Left colon (tissue), 2 donors: ENCODE measurements around the gene ABR. TPM values are rescaled to one million over a fixed set of nuclear protein-coding genes. Genes with fewer than 3 reads are reported as not detected.

Source experiments
- ATAC-seq: fragments of 200-7000 bp; cut with Tn5 transposase; one replicate; pipeline ENCODE4 v1.9.1; 2020; ENCODE audit warnings: mild to moderate bottlenecking, moderate library complexity
- DNase-seq, 2 donors: peaks; one replicate each; pipeline ENCODE4 v3.0.0-alpha.2; 2020
- intact Hi-C, 2 donors: fragments of 100-400 bp; cut with DNase I in 1 of 2; cut with micrococcal nuclease in 1 of 2; formaldehyde crosslinking; loops; one replicate each; pipeline versions ENCODE4 v1.11.2 to v1.14.0; 2022; cut with DNase I, micrococcal nuclease
- total RNA-seq, 2 donors: library from RNA; stranded (reverse); fragmentation: NEBNext Ultra II Directional; extraction: Animal tissue kit (Norgen Biotek cat#: 25700); gene quantifications; one replicate each; pipeline ENCODE4 v1.2.1, GENCODE V29; 2021
- donor health status: DM: no; HTN: no; CAD: no.
- donor health status: DM: yes; HTN: yes; CAD: no.

Gene ABR
- total RNA-seq, 2 donors from 2014 or later = 310 to 373 TPM

DNA sequence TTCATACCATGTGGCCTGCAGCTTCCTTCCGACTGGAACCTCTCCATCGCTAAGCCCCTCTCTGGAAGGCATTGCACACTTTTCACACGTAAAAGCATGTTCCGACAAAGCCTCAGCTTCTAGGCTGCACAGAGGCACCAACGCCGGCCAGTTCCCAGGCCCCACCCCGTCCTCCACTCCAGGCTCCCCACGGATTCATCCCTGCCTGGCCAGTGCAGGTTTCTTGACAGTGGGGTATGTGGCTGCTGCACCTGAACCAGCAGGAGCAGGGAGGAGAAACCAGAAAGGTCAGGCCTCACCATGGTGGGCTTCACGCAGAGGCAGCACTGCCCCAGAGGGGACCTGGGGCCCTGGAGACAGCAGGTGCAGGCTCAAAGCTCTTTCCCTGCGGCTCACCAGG, 168.6 kb downstream of the ABR start:
- intact Hi-C loops = no loop called here
- ATAC-seq = no peak

DNA sequence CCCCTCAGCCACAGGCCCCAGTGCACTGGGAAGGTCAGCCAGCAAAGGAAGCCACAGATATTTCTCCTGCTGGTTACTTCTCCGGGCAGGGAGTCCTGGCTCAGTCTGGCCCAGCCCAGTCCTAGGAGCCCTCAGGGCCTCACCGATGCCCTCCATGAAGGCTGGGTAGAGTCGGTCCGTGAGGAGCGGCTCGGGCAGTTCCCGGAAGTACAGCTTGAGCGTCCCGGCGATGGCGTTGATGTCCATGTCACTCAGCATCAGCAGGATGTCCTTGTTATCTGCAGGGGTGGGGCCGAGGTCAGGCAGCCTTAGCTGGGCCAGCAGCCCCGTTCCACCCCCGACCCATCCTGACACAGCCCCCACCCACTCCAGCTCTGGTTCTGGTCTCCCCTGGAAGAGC, 169.2 kb downstream of the ABR start:
- no peak for DNase-seq
- no peak for ATAC-seq
- intact Hi-C loops = no loop called here

More for the DNA sequence above, 168.6 kb downstream of the ABR start:
- no peak for DNase-seq

DNA sequence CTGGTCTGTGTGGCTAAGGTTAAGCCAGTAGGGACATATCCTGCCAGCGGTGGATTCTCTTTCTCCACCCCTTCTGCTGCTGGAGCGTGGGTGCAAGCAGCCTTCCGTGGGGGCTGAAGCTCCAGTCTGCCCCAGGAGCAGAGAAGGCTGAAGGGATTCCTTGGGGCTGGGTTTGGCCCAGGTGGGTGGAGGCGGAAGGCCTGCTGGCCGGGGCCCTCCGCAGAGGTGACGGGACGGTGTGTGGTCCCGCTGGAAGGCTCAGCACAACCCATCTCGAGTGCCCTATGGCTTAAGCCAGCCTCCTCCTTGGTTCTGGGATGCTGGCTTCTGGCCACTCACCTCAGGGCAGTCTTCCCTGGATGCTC, 169.7 kb downstream of the ABR start:
- intact Hi-C loops = no loop called here

DNA sequence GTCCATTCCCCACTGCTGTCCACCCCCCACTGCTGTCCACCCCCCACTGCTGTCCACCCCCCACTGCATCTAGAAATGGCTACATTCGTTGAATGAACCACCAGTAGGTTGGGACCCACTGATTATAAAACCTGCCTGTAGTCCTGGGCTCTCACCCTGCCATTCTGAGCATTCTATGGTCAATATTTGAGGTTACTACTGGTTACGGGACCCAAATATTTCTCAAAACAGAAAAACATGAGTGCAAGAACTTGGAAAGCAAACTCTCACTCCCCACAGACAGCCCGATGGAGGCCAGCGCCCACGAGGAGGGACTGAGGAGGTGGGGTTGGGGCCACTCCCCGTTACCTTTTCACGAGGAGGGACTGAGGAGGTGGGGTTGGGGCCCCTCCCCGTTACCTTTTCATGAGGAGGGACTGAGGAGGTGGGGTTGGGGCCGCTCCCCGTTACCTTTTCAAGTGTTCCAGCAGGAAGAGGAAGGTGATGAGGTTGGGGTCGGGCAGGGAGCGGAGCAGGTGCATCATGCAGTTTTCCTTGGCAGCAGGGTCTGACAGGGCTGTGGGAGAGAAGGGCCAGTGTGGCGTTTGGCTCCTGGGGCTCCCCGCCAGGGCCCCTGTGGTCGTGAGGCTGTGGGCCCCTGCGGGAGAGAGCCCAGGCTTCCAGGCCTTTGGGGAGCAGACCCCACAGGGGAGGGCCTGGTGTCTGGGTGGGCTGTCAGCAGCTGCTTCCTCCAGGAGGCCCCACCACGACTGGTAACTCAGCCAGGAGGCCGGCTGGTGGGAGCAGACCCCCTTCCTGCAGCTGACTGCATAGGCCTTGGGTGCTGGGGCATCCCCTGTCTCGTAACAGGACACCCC, 170.3 kb downstream of the ABR start:
- ATAC-seq (no peak), DNase-seq (no peak)
- intact Hi-C loops = no loop called here

More for the DNA sequence above, 169.7 kb downstream of the ABR start:
- DNase-seq = no peak
- no peak for ATAC-seq

DNA sequence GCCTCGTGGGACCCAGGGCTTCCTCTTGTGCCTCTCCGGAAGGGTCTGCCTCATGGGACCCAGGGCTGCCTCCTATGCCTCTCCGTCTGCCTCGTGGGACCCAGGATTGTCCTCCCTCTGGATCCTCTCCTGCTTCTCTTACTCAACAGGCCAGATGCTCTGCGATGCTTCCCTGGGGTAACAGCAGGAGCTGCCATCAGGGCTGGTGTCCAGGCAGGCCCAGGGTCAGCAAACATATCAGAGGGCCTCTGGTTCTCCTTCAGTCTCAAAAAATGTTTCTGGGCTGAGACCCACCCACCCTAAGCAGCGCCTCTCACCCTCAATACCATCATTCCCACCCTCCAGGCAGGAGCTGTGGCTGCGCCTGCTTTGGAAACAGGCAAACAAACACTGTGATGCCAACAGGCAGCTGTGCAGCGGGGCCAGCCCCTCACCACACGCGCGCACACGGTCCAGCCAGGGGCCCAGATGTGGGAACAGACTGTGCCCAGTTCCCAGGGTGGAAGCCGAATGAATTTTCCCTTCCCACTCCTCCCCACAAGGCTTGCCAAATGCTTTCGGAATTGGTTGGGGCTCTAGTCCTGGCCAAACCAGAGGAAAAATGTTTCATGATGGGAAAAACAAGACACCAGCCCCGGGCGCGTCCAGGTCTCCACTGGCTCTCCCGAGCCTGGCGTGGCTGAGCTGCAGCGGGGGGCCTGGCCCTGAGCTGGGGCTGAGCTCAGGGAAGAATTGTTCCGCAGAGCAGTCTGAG, 171.6 kb downstream of the ABR start:
- intact Hi-C loops = no loop called here
- no peak for ATAC-seq
- DNase-seq = no peak

DNA sequence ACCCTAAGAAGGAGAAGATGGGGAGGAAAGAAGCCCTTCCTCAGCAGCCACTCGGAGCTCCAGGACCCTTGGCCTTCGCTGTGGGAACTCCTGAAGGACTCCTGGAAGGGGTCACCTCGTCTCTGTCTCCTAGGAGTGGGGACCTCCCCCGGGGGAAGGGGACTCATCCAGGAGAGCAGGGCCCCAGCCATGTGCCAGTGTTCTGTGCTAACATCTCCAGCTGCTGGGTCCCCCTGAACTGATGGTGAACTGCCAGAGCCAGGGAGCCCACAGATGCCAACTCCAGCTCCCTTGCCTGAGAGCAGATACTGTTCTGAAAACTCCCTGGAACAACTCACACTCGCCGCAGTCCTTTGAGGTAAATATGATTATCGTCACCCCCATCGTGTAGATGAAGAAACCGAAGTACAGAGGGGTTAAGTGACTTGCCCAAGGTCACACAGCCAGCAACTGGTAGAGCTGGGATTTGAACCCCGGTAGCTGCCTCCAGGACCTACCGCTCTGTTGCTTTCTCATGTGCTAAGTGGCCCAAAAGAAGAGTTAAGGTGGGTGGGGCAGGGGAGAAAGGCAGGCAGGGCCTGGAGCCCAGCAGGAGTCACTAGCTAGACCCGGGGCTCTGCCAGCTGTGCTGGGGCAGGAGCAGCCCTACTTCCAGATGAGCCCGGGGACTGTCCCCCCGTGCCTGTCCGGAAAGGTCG, 172.3 kb downstream of the ABR start:
- ATAC-seq = no peak
- intact Hi-C loops = no loop called here
- DNase-seq = no peak

DNA sequence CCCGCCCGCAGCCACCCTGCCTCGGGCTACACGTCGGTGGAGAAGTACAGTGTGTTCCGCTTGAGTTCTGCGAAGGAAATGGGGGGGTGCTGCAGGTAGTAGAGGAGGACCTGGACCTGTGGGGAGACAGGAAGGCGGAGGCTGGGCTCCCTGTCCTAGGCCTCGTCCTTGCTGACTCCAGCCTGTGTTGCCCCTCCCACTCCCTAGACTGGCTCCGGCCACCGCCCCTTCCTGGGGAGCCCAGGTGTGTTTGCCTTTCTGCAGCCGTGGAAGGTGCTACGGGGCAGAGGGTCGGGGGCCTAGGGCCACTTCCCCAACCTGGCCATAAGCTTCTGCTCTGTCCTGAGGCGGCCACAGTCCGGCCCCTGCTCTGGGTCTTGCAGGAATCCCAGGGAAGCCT, 173.7 kb downstream of the ABR start:
- peak; percentile 68 for ATAC-seq
- peak in 1 of 2 donors; percentile 62 for DNase-seq
- intact Hi-C loops = no loop called here

DNA sequence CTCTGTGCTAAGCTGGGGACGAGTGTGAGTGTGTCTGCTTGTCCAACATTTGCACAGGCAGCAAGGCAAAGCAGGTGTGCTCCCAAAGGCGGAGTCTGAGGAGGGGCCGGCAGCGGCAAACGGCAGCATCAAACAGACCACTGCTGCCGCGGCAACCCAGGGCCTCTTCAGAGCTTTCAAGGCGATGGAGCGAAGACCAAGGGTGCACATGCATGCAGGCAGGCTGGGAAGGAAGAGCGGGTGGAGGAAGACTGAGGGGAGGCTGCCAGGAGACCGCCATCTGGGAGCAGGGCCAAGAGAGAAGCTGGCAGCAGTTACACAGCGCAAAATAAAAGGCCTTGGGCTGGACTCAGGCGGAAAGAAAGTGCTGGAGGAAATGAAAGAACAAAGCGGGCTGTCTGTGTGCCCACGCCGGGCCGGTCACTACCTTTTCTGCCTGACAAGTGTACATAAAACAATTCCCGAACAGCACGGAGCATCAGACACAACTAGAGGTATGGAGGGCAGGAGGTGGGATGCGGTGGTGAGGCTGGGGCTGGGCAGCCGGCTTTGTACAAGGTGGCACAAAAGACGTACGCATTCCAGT, 174.3 kb downstream of the ABR start:
- DNase-seq (peak; percentile 48 to 53), ATAC-seq (peak; percentile 42)
- intact Hi-C loops = no loop called here

DNA sequence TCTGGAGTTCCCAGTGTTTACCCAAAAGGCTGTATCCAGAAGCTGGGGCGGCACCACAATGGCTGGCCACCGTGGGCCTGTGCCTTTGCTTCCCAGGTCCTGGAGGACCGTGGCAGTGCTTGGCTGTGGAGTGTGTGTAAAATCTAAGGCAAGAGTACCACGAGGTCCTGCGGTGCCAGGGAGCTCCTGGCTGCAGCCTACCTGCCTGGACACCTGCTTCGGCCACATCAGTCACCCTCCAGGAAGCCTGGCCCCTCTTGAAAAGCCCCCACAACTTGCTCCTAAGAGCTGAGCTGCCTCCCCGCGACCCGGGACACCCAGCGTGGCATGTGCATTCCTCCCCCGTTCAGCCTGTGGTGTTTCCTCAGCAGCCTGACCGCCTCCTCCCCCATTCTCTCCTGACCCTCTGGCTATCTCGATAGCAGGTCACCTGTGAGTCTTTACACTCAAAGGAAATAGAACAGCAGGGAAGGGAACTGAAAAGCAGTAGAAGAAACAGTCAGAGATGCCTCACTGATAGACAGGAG, 174.9 kb downstream of the ABR start:
- intact Hi-C loops = no loop called here
- no peak for DNase-seq
- ATAC-seq = no peak

DNA sequence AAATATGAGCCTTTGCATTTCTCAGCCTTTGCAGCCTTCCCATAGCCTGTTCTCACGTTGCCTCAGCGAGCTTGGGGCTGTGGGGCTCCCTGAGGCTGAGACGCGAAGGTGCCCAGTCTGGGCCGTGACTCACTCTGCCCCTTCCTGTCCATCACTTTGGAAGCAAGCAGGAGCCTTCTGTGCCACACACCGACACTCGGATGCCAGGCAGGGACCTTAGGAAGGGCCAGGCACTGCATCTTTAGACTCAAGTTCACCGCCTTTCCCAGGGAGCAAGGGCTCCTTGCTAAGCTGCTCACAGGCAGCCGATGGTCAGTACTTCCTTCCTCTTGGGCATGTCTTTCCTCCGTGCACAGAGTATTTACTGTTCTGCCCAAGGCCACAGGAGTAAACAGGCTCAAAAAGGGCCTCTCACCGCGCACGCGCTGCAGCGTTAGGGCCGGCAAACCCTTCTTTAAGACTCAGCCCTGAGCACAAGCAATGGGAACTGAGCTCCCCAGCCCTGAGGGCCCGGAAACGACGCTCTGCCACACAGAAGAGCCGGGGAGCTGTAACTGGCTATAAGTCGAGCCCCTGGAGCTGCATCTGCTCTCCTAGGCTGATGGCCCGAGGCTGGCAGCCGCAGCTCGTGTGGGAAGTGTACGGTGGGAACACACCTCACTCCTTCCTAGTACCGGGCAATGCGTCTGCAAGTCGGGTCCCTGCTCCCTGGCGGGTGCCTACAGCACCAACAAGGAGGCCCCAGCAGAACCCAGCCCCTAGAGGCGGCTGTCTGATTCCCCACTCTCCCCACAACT, 175.6 kb downstream of the ABR start:
- DNase-seq (no peak), ATAC-seq (no peak)
- intact Hi-C loops = no loop called here

DNA sequence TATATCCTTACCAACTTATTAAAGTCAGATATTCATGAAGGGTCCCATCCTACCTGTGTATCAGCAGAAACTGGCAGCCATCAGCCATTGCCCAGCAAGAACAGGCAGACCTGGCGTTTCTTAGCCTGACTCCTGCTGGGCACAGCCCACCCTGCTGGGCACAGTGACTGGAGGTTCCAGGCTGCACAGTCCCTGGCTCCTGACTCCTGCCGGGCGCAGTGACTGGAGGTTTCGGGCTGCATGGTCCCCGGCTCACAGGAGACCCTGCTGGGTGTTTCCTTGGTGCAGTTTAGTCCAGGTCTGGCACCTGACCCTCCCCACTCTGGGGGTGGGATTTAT, 176.2 kb downstream of the ABR start:
- intact Hi-C loops = no loop called here
- no peak for ATAC-seq
- DNase-seq = no peak

DNA sequence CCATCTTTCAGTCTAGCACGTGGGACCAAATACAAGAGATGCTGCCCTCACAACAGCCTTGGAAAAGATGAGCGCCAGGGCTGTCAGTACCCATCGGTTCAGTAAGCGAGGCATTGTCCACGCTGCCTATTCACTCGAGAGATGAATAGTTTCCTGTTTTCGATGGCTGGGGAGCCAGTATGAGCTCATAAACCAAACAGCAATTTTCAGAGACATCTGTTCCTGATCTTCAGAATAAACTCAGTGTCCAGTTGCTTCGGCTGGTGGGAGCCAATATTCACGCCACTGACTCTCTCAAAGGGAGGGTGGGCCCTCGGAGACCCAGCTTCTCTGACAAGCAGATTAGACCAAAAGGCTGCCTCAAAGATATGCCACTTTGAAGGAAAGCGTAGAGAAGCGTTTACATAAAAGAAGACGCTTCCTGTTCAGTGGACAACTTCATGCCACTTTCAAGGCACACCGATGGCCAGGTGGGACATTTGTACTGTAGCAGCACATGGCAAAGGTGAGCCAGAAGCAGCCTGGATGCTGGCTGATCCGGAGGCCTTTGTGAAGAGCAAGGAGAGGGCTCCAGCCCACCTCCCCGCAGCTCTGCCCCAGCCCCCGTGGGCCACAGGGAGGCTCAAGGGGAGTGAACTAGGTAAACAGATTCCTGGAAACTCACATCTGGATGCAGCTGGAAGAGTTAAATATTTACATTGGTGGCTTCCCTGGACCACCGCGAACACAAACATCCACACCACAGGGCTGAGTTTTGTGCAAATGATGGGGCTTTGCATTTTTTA, 176.8 kb downstream of the ABR start:
- no peak for DNase-seq
- intact Hi-C loops = no loop called here
- no peak for ATAC-seq

DNA sequence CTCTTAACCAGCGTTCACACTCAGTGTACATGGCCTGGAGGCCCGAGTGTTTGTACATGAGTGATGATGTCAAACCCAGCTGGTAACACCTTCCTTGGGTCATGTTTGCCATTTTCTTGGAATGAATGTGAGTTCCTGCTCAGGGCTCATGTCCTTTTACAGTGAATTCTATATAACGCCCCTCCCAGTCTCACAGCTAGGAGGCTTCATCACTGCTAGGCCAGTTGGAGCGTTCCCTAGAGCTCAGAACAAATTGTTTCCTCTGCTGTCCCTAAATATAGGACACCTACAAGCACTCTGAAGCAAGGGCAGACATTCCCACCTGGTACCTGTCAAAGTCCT, 177.4 kb downstream of the ABR start:
- ATAC-seq (no peak), DNase-seq (no peak)
- intact Hi-C loops = no loop called here

DNA sequence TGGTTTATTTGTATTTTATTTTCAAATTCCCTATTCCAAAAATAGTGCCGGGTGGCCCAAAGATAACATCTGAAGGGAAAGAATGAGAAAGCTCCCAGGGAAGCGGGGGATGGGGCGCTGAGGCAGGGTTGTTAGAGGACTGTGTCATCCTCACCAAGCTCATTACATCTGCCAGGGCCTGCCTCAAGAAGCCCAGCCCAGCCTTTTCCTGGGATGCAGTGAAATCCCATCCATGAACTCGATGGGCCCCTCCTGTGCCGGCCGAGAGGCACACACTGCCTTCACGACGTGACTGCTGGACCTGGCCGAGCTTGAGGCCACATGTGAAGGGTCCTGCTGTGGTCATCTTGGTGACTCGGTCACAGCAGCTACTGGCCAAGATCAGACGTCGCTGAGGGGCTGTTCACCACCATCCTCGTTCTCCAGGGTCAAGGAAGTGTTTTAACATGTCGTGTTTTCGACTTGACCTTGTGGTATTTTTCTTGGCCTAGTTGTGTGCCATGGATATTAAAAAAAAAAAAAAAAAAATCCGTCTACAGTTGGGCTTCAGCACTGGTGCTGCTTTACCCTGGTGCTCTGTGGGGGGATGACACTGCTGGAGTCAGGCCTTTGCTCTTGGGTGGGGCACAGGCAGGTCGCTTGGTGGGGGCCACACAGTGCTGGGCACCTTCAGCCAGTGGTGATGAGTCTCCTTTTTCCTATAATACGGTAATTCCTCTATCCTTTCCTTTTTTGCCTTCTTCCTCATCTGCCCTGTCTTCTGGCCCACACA, 178.0 kb downstream of the ABR start:
- intact Hi-C loops = no loop called here
- ATAC-seq = no peak
- DNase-seq = no peak

DNA sequence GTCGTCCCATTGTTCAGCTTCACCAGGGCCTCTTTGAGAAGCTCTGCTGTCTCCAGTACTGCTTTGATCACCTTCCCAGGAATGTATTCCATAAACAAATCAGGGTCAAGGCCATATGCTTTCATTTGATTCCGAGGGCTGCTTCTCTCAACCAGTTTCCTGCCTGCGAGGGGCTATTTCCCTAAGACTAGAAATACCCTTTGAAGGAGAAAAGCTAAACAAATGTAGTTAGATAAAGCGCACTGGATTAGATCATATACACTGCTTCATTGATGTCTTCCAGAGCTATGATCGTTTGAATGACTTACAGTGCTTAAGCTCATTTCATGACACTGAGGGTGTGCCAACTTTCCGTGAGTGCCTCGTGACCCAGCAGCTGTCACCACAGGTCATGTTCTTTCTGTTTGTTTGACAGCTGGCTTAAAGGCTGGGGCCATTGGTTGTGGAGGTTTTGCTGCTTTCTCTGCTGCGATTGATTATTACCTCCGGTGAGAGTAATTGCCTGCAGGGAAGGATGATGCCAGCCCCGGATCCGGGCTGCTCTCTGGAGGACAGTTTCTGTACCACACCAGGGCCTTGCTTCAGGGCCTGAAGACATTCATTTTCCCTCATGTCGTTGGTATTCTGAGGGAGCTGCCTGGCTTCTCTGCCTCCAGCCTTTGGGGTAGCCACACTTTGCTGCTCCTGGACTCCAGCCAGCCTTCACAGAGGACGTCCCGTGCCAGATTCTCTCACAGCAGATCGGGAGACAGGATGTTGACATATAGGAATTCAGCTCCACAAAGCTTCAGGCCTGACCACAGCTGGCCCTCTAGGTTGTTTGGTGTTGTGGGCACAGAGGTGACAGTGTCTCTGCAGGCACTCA, 179.0 kb downstream of the ABR start:
- intact Hi-C loops = no loop called here
- ATAC-seq (no peak), DNase-seq (no peak)

DNA sequence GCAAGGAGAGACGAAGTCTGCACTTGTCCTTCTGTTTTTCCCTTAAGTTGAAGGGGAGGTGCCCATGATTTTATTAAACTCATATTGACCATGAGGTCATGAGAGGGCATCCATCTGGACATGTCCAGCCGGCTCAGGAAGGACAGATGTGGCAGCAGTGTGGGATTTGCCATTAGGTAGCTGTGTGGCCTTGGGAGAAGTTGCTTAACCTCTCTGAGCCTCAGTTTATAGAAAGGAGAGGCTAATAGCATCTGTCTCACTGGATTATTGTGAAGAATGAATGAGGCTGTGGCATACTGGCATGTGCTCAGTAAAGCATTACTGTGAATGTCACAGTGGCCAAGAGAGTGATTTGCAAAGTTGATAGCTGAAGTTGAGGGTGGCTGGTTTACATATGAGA, 181.7 kb downstream of the ABR start:
- DNase-seq = no peak
- ATAC-seq = no peak
- intact Hi-C loops = no loop called here
